ENCODE measurements around the gene BHLHA15.
"Not testable (repeated sequence)": the region's sequence is repeated elsewhere in the genome, so short reads cannot be mapped to it uniquely, and the experiment has no call there.

The BHLHA15 gene

GRCh38 chr7:98211676-98212531, 665 bp downstream of the BHLHA15 start:
- DNase-seq = no peak

GRCh38 chr7:98212532-98213041, 1.3 kb downstream of the BHLHA15 start:
- DNase-seq = peak; percentile 46

- peak; percentile 45 for DNase-seq
These were observed 2.2 kb downstream of the BHLHA15 start for GRCh38 chr7:98213296-98213887.

GRCh38 chr7:98213888-98214810, 2.9 kb downstream of the BHLHA15 start:
- peak; percentile 50 for DNase-seq

GRCh38 chr7:98214811-98215321, 3.6 kb downstream of the BHLHA15 start:
- DNase-seq = peak; percentile 46

- no peak for DNase-seq
These were observed 4.6 kb downstream of the BHLHA15 start for GRCh38 chr7:98215561-98216495.

GRCh38 chr7:98216941-98217622, 5.8 kb downstream of the BHLHA15 start:
- DNase-seq = no peak

GRCh38 chr7:98217623-98218582, 6.7 kb downstream of the BHLHA15 start:
- no peak for DNase-seq

- DNase-seq = not testable (repeated sequence)
These were observed 8.1 kb downstream of the BHLHA15 start for GRCh38 chr7:98219382-98219781.

- DNase-seq = no peak
These were observed 10.6 kb downstream of the BHLHA15 start for GRCh38 chr7:98221611-98222532.

GRCh38 chr7:98222533-98223195, 11.4 kb downstream of the BHLHA15 start:
- DNase-seq = no peak

- no peak for DNase-seq
These were observed 12.2 kb downstream of the BHLHA15 start for GRCh38 chr7:98223351-98223897.

- DNase-seq = no peak
These were observed 12.9 kb downstream of the BHLHA15 start for GRCh38 chr7:98223898-98224700.

GRCh38 chr7:98224701-98225181, 13.5 kb downstream of the BHLHA15 start:
- DNase-seq = no peak

- DNase-seq = no peak
These were observed 14.8 kb downstream of the BHLHA15 start for GRCh38 chr7:98225913-98226614.

- no peak for DNase-seq
These were observed 16.7 kb downstream of the BHLHA15 start for GRCh38 chr7:98227939-98228338.
